ENCODE measurements around the gene SDHC.

DNA sequence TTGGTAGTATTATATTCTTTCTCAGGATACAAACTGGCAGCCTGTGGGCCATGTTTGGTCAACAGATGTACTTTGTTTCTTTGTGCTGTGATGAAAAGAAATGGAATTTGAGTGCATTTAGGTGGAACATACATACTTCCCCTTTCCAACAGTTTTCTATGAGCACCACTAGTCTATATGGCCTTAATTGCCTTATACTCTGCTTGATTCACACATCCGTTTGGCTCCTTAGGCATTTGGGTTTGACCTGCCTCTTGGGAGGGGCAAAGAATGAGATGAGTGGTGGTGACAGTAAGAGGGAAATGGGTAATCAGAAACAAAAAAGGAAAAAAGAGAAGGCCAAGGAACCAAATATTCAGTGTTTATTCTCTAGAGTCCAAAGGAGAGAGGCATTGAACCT lies 36.5 kb downstream of the SDHC start:
- no peak for TF ChIP-seq POLR2A (IDR thresholded peaks at IDR 0.05)
- TF ChIP-seq, protein P1, sequence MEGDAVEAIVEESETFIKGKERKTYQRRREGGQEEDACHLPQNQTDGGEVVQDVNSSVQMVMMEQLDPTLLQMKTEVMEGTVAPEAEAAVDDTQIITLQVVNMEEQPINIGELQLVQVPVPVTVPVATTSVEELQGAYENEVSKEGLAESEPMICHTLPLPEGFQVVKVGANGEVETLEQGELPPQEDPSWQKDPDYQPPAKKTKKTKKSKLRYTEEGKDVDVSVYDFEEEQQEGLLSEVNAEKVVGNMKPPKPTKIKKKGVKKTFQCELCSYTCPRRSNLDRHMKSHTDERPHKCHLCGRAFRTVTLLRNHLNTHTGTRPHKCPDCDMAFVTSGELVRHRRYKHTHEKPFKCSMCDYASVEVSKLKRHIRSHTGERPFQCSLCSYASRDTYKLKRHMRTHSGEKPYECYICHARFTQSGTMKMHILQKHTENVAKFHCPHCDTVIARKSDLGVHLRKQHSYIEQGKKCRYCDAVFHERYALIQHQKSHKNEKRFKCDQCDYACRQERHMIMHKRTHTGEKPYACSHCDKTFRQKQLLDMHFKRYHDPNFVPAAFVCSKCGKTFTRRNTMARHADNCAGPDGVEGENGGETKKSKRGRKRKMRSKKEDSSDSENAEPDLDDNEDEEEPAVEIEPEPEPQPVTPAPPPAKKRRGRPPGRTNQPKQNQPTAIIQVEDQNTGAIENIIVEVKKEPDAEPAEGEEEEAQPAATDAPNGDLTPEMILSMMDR (IDR thresholded peaks at IDR 0.05), result no peak
- no peak for TF ChIP-seq EP300 (IDR thresholded peaks at IDR 0.05)

Data from ovary (tissue), 3 donors.